Esophagus squamous epithelium (tissue), 4 donors: ENCODE data around the gene CHST12.

Experiments
- POLR2A ChIP-seq, 4 donors: fragments of 450-650 bp; IDR thresholded peaks; one replicate each; pipeline ENCODE4 v1.6.1; 2017; ENCODE audit warnings: antibody characterized with exemption in 4 of 4, mild to moderate bottlenecking in 4 of 4, moderate library complexity in 3 of 4
- TF ChIP-seq, protein P1 (sequence below), 6 experiments: fragments of 450-650 bp in 4 of 6; fragments of 200-600 bp in 2 of 6; sonication (generic) in 2 of 6; IDR thresholded peaks; one replicate each; pipeline ENCODE4 v1.5.1; 2016 to 2019; ENCODE audit warnings: antibody characterized with exemption in 6 of 6, mild to moderate bottlenecking in 4 of 6, moderate library complexity in 4 of 6

DNA sequence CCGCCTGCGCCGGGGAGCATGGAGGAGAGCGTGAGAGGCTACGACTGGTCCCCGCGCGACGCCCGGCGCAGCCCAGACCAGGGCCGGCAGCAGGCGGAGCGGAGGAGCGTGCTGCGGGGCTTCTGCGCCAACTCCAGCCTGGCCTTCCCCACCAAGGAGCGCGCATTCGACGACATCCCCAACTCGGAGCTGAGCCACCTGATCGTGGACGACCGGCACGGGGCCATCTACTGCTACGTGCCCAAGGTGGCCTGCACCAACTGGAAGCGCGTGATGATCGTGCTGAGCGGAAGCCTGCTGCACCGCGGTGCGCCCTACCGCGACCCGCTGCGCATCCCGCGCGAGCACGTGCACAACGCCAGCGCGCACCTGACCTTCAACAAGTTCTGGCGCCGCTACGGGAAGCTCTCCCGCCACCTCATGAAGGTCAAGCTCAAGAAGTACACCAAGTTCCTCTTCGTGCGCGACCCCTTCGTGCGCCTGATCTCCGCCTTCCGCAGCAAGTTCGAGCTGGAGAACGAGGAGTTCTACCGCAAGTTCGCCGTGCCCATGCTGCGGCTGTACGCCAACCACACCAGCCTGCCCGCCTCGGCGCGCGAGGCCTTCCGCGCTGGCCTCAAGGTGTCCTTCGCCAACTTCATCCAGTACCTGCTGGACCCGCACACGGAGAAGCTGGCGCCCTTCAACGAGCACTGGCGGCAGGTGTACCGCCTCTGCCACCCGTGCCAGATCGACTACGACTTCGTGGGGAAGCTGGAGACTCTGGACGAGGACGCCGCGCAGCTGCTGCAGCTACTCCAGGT, 29.7 kb downstream of the CHST12 start:
- TF ChIP-seq, protein P1, sequence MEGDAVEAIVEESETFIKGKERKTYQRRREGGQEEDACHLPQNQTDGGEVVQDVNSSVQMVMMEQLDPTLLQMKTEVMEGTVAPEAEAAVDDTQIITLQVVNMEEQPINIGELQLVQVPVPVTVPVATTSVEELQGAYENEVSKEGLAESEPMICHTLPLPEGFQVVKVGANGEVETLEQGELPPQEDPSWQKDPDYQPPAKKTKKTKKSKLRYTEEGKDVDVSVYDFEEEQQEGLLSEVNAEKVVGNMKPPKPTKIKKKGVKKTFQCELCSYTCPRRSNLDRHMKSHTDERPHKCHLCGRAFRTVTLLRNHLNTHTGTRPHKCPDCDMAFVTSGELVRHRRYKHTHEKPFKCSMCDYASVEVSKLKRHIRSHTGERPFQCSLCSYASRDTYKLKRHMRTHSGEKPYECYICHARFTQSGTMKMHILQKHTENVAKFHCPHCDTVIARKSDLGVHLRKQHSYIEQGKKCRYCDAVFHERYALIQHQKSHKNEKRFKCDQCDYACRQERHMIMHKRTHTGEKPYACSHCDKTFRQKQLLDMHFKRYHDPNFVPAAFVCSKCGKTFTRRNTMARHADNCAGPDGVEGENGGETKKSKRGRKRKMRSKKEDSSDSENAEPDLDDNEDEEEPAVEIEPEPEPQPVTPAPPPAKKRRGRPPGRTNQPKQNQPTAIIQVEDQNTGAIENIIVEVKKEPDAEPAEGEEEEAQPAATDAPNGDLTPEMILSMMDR (IDR thresholded peaks at IDR 0.05): no peak
- TF ChIP-seq POLR2A (IDR thresholded peaks at IDR 0.05): no peak
